Stimulated activated memory B cell treated with anti-CD40 and anti-IgM and Interleukin-4, amounts not matched to agents 10 μg/mL and 1 μg/mL and 100 μg/mL, for 72 hours (primary cell): ENCODE results near the gene AP5Z1.

Experiments used
- ATAC-seq: fragments of 150-1000 bp; cut with Tn5 transposase; 2 replicates; pipeline ENCODE4 v1.10.0; 2021
- H3K27ac Mint-ChIP-seq: one replicate; pipeline ENCODE4 v1.8.0; 2022; ENCODE audit warnings: mild to moderate bottlenecking, mixed read lengths
- H3K27me3 Mint-ChIP-seq: one replicate; pipeline ENCODE4 v1.8.0; 2022; ENCODE audit warnings: mixed read lengths
- H3K36me3 Mint-ChIP-seq: one replicate; pipeline ENCODE4 v1.8.0; 2022; ENCODE audit warnings: mixed read lengths
- H3K4me1 Mint-ChIP-seq: one replicate; pipeline ENCODE4 v1.8.0; 2022; ENCODE audit warnings: mixed read lengths
- H3K4me3 Mint-ChIP-seq: one replicate; pipeline ENCODE4 v1.8.0; 2022; ENCODE audit warnings: mild to moderate bottlenecking, moderate library complexity, mixed read lengths
- H3K9me3 Mint-ChIP-seq: one replicate; pipeline ENCODE4 v1.8.0; 2022; ENCODE audit warnings: mixed read lengths

The AP5Z1 gene

GRCh38 chr7:4823441-4824119, 48.2 kb downstream of the AP5Z1 start:
- H3K4me3 Mint-ChIP-seq: no peak overlapping the region
- H3K4me1 Mint-ChIP-seq: no peaks in the 10 kb centered on the region
- H3K36me3 Mint-ChIP-seq: no peaks in the 10 kb centered on the region
- H3K9me3 Mint-ChIP-seq: no peaks in the 10 kb centered on the region
- peaks cover 74% of the 10 kb centered on the region for H3K27me3 Mint-ChIP-seq
- no peak overlapping the region for H3K27ac Mint-ChIP-seq
- ATAC-seq: no peak

- Mint-ChIP-seq H3K27ac (no peak overlapping the region), H3K27me3 (peaks cover 68% of the 10 kb centered on the region), H3K9me3 (no peaks in the 10 kb centered on the region), H3K4me1 (no peaks in the 10 kb centered on the region), H3K4me3 (no peak overlapping the region), H3K36me3 (no peaks in the 10 kb centered on the region)
- ATAC-seq: no peak
These were observed 48.8 kb downstream of the AP5Z1 start for GRCh38 chr7:4824120-4824775.

GRCh38 chr7:4825081-4825480, 49.7 kb downstream of the AP5Z1 start:
- Mint-ChIP-seq H3K27me3 (peaks cover 65% of the 10 kb centered on the region), H3K9me3 (peaks cover 3% of the 10 kb centered on the region), H3K27ac (no peak overlapping the region), H3K4me3 (no peak overlapping the region), H3K36me3 (no peaks in the 10 kb centered on the region), H3K4me1 (peaks cover 5% of the 10 kb centered on the region)
- ATAC-seq: no peak

- Mint-ChIP-seq H3K4me3 (no peak overlapping the region), H3K27me3 (peaks cover 45% of the 10 kb centered on the region), H3K27ac (no peak overlapping the region), H3K9me3 (peaks cover 3% of the 10 kb centered on the region), H3K36me3 (no peaks in the 10 kb centered on the region), H3K4me1 (peaks cover 8% of the 10 kb centered on the region)
- ATAC-seq: peak; percentile 17
These were observed 53.4 kb downstream of the AP5Z1 start for GRCh38 chr7:4828720-4829383.

GRCh38 chr7:4830176-4830575, 54.8 kb downstream of the AP5Z1 start:
- Mint-ChIP-seq H3K9me3 (peaks cover 3% of the 10 kb centered on the region), H3K27me3 (peaks cover 33% of the 10 kb centered on the region), H3K27ac (no peak overlapping the region), H3K36me3 (no peaks in the 10 kb centered on the region), H3K4me1 (peaks cover 8% of the 10 kb centered on the region), H3K4me3 (no peak overlapping the region)
- ATAC-seq: peak; percentile 45

- peaks cover 8% of the 10 kb centered on the region for H3K4me1 Mint-ChIP-seq
- no peaks in the 10 kb centered on the region for H3K36me3 Mint-ChIP-seq
- peaks cover 3% of the 10 kb centered on the region for H3K9me3 Mint-ChIP-seq
- no peak overlapping the region for H3K4me3 Mint-ChIP-seq
- no peak for ATAC-seq
- H3K27me3 Mint-ChIP-seq: peaks cover 17% of the 10 kb centered on the region
- H3K27ac Mint-ChIP-seq: no peak overlapping the region
These were observed 56.5 kb downstream of the AP5Z1 start for GRCh38 chr7:4831723-4832495.

GRCh38 chr7:4832711-4833110, 57.3 kb downstream of the AP5Z1 start:
- Mint-ChIP-seq H3K4me1 (peaks cover 8% of the 10 kb centered on the region), H3K27me3 (peaks cover 23% of the 10 kb centered on the region), H3K27ac (no peak overlapping the region), H3K36me3 (no peaks in the 10 kb centered on the region), H3K4me3 (no peak overlapping the region), H3K9me3 (peaks cover 3% of the 10 kb centered on the region)
- ATAC-seq: no peak

- H3K36me3 Mint-ChIP-seq: no peaks in the 10 kb centered on the region
- peaks cover 25% of the 10 kb centered on the region for H3K27me3 Mint-ChIP-seq
- no peak overlapping the region for H3K27ac Mint-ChIP-seq
- peaks cover 8% of the 10 kb centered on the region for H3K4me1 Mint-ChIP-seq
- no peak for ATAC-seq
- no peak overlapping the region for H3K4me3 Mint-ChIP-seq
- peaks cover 3% of the 10 kb centered on the region for H3K9me3 Mint-ChIP-seq
These were observed 57.8 kb downstream of the AP5Z1 start for GRCh38 chr7:4833176-4833575.

GRCh38 chr7:4833691-4834600, 58.5 kb downstream of the AP5Z1 start:
- Mint-ChIP-seq H3K9me3 (peaks cover 3% of the 10 kb centered on the region), H3K4me1 (peaks cover 8% of the 10 kb centered on the region), H3K27me3 (peaks cover 25% of the 10 kb centered on the region), H3K36me3 (no peaks in the 10 kb centered on the region), H3K4me3 (no peak overlapping the region), H3K27ac (no peak overlapping the region)
- no peak for ATAC-seq

- Mint-ChIP-seq H3K4me1 (peaks cover 5% of the 10 kb centered on the region), H3K36me3 (no peaks in the 10 kb centered on the region), H3K9me3 (no peaks in the 10 kb centered on the region), H3K4me3 (no peak overlapping the region), H3K27me3 (peaks cover 22% of the 10 kb centered on the region), H3K27ac (no peak overlapping the region)
- peak; percentile 26 for ATAC-seq
These were observed 59.4 kb downstream of the AP5Z1 start for GRCh38 chr7:4834601-4835397.

- no peak overlapping the region for H3K27ac Mint-ChIP-seq
- H3K27me3 Mint-ChIP-seq: peaks cover 14% of the 10 kb centered on the region
- no peaks in the 10 kb centered on the region for H3K4me1 Mint-ChIP-seq
- no peaks in the 10 kb centered on the region for H3K36me3 Mint-ChIP-seq
- no peak overlapping the region for H3K4me3 Mint-ChIP-seq
- no peaks in the 10 kb centered on the region for H3K9me3 Mint-ChIP-seq
- no peak for ATAC-seq
These were observed 60.2 kb downstream of the AP5Z1 start for GRCh38 chr7:4835398-4836205.

- no peaks in the 10 kb centered on the region for H3K36me3 Mint-ChIP-seq
- no peak for ATAC-seq
- H3K9me3 Mint-ChIP-seq: no peaks in the 10 kb centered on the region
- no peak overlapping the region for H3K4me3 Mint-ChIP-seq
- no peak overlapping the region for H3K27ac Mint-ChIP-seq
- peaks cover 11% of the 10 kb centered on the region for H3K27me3 Mint-ChIP-seq
- no peaks in the 10 kb centered on the region for H3K4me1 Mint-ChIP-seq
These were observed 60.8 kb downstream of the AP5Z1 start for GRCh38 chr7:4836206-4836661.
